ENCODE results near the gene DGKH.
"Not testable (repeated sequence)": the region's sequence is repeated elsewhere in the genome, so short reads cannot be mapped to it uniquely, and the experiment has no call there.

Gene DGKH

DNA sequence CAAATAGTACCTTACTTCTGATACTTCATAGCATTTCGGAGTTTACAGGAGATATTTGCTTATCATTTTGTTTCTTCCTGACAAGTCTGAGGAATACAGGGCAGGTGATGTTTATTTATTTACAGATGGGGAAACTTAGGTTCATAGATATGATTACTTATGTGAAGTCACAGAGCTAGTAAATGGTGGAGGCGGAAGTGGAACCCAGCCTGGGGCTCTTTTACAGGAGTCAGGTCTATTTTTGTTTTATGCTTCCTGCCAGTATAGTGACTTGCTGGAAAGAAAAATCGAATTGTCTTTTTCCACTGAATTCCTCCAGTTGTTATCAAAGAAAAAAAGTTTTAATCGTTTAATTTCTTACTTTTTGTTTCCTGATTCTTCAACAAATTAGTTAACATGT lies 66.5 kb downstream of the DGKH start:
- DNase-seq = no peak

DNA sequence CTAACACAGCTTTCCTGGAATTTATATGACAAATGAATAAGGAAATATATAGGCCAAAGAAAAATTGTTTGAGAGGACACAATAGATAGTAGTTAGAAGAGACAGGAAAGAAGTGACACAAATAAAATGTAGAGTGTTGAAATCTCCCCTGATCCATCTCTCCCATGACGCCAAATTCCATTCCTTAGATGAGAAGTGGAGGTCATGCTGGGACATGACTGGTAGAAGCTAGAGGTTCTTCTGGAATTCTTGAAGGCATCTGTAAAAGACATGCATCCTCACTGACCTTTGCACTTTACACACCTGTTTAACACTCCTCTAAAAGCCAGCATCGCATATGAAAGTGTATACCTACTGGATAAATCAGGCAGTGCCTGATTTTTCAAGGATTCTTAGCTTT lies 67.8 kb downstream of the DGKH start:
- no peak for DNase-seq

DNA sequence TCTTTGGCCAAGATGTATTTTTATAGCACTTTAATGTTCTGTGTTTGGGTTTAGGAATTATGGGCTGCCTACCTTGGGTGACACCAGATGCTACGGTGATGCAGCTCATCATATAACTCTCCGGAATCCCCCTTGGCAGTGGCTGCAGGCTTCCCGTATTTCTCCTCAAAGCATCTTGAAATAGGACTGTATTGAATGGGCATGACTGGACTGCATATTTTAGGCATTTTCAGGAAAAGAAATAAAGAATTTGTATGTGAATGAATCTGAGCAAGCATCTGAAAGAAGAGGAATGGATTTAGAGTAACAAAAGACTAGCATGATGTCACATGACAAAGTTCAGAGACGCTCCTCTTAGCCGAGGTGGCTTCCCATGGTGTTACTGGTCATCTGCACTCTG lies 70.6 kb downstream of the DGKH start:
- DNase-seq = no peak

DNA sequence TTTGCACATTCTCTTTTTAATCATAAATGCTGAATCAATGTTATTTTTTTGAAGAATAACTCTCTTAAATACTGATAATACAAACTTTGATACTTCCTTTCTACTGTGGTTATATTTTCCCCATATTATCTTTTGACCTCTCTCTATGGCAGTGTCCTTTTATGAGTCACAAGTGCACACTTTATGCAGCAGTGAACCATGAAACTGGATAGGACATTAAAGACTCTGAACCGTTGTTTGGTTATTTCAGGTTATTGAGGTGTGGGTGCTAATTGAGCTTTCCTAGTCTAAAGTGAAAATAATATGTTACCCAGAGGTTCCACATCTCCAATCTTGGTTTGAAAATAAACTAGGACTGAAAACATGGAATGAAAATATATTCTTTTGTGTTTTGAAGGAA lies 71.4 kb downstream of the DGKH start:
- no peak for DNase-seq

DNA sequence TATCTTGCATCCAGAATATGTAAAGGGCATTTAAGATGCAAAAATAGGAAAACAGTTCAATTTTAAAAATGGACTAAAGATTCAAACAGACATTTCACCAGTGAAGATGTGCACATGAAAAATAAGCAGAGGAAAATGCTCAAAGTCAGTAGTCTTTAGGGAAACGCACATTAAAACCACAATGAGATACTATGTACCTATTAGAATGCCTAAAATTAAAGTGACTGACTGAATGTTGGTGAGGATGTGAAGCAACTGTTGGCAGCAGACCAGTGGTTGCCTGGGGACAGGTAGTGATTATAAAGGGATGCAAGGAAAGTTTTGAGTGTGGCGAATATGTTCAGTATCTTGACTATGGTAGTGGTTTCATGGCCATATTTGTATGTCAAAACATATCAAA lies 75.2 kb downstream of the DGKH start:
- DNase-seq = no peak

DNA sequence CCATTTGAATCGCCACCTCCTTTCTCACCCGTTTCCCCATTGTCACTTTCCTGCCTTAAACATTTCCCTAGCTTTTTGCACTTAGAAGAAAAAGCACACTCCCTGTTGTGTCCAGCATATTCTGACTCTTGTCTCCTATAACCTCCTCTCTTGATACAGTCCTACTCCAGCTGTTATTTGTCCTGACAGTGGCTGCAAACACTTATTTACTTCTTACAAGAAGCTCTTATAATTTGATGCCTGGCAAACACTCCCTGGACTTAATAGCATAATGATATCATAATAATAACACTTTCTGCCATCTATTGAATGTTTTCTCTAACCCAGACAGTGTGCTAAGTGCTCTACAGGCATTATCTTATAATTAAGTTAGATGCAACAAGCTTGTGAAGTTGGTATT lies 76.6 kb downstream of the DGKH start:
- no peak for DNase-seq

DNA sequence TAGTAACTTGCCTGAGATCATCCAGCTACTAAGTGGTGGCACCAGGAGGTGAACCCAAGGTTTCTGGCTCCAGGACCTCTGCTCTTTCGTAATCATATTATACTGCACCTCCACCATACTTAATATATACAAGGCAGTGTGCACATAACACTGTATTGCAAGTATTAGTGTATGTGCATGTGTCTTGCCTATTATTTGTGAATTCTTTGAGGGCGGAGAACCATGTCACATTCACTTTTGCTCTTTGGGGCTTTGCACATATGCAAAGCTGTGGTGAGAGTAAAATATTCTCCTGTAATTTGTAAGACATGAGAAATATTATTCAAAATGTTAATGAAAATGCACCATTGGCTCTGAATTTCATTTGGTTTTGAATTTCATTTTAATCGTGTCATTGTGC lies 78.6 kb downstream of the DGKH start:
- no peak for DNase-seq

DNA sequence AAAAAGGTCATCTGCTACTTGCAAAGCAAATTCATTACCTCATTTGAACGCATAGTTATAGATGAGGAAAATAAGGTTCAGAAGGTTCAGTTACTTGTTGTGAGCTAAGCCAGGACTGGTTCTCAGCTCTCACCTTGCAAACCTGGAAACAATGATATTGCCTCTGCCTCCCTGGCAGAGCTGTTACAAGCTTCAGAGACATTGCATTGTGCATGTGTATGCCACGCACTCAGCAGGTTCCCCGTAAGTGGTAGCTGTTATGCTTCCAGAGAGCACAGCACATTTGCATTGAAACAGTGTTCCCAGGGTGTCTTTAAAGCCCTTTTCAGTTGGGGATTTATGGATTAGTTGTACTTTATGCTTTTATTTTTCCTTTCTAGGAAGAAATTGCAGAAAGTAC lies 80.6 kb downstream of the DGKH start:
- DNase-seq = no peak

DNA sequence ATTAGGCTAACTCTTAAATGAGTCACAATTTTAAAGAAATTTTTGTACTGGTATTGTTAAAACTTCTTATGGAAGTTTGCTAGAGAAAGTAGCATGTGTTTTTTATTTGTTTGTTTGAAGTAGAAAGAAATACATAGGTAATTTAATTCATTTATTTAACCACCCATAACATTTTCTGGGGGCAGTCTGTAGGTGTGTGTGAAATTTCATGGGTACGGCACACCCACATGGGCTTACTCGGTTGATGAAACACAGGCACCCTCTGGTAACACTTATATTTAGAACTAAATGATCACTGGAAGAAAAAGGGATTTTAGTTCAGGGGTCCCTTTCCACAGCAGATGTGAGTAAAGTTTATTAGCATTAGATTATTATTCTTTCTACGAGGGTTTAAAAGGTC lies 88.1 kb downstream of the DGKH start:
- no peak for DNase-seq

DNA sequence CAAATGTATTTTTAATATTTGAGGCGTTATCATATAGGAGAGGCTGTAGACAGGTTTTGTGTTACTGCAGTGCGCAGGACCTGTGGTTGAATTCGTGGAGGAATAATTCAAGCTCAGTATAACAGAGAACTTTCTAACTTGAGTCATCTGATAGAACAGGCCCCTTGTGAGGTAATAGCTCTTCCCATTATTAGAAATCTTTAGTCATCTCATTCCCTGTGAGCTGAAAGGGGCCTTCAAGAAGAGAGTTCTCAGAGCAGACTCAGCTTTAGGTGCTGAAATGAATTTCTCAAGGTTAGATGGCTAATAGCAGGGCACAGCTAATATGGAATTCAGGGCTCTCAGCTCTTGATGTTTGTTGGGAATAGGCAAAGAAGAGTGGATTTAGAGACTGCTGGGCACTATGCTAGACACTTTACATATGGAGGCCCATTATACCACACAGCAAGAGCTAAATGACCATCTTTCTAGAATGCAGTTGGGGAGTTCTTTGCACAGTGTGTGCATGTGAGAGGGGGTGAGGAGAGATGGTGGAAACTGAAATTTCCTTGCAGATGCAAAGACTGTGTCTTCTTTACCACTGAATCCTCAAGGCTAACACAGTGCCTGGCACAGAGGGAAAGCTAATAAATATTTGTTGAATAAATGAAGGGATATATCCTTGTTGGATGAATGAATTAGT lies 89.5 kb downstream of the DGKH start:
- no peak for DNase-seq

DNA sequence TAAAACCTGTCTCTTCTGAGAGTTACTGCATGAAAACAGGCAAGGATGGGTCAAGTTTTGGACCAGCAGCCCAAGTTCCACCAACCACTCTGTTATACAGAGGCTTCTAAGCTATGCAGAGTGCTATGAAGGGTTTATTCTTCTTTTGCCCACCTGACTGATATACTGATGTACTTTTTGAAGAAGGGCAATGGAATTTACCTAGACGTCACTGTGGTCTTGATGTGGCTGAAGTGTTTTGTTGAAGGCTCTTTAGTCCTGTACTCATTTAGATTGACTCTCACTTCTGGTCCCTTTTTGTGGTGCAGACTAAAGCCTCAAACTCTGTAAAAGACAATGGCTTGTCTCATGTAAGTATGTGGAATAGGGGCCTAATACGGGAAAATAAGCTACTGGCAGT lies 92.0 kb downstream of the DGKH start:
- no peak for DNase-seq

DNA sequence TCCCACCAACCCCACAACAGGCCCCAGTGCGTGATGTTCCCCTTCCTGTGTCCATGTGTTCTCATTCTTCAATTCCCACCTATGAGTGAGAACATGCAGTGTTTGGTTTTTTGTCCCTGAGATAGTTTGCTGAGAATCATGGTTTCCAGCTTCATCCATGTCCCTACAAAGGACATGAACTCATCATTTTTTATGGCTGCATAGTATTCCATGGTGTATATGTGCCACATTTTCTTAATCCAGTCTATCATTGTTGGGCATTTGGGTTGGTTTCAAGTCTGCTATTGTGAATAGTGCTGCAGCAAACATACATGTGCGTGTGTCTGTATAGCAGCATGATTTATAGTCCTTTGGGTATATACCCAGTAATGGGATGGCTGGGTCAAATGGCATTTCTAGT lies 92.6 kb downstream of the DGKH start:
- not testable (repeated sequence) for DNase-seq

DNA sequence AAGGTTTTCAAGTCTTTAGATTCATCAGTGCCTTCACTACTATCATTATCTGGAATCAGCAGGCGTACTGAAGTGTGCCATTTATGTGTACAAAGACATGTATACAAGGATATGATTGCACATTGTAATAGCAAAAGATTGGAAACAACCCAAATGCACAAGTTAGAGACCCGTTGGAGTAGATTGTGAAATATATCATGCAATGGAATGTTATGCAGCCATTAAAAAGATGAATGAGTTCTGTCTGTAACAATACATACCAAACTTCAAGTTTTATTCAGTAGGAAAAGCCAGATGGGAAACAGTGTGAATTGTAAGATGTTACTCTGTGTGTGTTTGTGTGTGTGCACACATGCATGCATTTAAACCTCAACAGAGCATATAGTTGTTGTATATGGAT lies 97.9 kb downstream of the DGKH start:
- DNase-seq = no peak

DNA sequence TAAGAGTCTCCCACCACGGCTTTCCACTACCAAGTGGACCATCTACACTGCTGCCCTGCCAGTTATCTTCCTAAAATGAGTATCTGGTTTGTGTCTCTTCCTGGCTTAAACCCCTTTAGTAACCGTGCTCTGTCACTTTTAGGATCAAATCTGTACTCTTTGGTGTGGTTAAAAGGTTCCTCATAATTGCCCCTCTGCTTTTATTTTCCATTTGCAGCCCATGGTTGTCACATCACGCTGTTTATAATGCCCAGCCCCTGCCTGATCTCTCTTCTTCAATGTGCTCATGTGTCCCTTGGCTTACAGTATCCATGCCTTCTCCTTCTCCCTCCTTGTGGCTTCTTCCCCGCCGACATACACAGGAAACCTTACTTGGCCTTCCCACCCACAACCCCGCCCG lies 100.1 kb downstream of the DGKH start:
- DNase-seq = no peak

DNA sequence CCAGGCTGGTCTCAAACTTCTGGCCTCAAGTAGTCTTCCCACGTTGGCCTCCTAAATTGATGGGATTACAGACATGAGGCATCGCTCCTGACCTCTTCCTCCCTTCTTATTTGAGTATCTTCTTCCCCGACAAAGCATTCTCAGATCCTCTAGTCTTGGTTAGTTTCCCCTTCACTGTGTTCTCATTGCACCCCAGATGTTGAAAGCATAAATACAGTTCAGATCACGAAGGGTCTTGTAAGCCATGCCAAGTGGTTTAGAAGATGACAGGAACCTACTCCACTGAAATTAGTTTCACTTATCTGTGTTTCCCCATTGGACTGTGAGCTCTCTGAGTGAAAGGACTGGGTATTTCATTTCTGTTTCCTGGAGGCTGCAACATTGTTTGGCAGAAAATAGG lies 100.7 kb downstream of the DGKH start:
- no peak for DNase-seq

DNA sequence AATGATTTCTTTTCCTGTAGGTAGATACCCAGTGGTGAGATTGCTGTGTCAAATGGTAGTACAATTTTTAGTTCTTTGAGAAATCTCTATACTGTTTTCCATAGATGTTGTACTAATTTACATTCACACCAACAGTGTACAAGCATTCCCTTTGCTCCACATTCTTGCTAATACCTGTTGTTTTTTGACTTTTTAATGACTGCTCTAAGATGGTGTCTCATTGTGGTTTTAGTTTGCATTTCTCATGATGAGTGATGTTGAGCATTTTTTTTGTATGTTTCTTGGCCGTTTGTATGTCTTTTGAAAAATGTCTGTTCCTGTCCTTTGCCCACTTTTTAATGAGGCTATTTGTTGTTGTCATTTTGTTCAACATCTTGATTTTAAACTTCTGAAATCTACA lies 103.3 kb downstream of the DGKH start:
- no peak for DNase-seq

DNA sequence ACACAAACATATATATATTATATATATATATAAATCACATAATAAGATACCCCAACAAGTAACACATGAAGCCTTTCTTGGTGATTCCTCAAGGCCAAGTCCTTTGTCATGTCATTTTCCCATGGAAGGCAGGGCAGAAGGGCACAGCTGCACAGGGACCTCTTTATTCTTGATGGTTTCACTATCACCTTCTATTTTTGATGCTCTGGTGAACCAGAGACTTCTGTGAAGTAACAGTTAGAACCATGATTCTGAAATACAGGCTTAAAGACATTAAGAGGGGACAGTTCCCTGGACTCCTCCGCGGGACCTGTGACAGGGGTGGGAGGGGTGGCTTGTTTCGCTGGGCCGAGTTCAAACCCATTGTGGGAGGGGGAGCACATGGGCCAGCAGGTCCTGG lies 104.0 kb downstream of the DGKH start:
- no peak for DNase-seq

DNA sequence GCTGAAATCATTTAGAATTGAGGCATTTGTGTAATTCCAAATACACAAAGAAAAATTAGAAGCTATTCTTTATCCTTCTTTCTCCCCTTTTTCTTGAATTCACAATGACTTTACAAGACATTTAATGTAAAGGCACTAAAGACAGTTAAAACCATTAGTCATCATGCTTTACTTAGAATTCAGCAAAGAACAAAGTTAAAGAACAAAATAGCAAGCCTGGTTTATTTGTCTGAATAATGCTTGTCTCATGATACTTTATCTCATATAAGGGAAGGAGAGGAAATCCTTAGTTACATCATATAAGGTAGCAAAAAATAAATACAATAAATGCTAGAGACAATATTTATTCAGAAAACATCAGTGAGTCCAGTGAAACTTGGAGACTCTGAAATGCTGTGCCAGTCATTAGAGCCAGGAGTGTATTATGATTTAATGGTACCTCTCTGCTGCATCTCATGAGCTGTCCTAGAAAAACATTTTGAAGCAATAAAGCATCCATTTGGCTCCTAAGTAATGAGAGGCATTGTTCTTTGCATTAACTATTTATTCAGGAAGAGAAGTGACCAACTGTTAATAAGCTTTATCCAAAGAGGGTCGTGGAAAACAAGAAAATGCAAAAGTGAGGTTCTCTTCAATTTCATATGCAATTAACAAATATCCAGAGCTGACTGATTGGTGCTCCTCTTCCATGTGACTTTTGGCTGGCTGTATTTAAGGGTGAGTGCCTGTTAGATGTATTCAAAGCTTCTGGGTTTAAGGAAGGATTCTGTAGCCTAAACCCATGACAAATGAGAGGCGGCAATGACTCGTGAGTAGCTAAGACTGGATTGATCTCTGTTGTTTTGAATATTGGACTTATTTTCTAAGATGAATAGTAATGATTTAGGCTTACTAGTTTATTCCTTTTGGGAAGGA lies 105.0 kb downstream of the DGKH start:
- no peak for DNase-seq

DNA sequence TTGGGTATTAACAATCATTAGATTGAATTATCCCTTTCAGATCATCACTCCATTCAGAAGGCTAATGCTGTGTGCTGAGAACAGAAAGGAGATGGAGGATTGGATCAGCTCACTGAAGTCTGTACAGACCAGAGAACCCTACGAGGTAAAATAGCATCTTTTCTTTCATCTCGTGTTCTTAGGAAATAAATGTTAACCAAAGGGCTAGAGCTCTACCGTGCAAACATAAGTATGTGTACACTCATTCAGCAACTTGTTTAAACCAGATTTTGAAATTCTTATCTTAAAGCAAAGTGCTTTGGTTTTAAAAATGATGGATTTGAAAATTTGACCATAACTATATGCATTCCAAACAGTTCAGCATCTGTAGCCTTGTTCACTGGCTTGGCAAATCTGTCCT lies 106.8 kb downstream of the DGKH start:
- no peak for DNase-seq

DNA sequence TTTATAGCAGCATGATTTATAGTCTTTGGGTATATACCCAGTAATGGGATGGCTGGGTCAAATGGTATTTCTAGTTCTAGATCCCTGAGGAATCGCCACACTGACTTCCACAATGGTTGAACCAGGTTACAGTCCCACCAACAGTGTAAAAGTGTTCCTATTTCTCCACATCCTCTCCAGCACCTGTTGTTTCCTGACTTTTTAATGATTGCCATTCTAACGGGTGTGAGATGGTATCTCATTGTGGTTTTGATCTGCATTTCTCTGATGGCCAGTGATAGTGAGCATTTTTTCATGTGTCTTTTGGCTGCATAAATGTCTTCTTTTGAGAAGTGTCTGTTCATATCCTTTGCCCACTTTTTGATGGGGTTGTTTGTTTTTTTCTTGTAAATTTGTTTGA lies 114.9 kb downstream of the DGKH start:
- not testable (repeated sequence) for DNase-seq

DNA sequence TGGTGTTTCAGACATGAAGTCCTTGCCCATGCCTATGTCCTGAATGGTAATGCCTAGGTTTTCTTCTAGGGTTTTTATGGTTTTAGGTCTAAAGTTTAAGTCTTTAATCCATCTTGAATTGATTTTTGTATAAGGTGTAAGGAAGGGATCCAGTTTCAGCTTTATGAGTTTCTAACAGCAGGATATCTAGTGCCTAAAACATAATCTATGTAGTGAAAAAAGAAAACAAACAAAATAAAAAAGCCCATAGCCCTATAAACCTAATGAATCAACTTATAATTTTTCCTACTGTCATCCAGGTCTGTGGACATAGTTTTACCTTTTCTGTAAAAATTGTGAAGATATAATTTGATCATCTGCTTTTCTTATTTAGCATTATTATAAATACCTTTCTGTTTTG lies 115.5 kb downstream of the DGKH start:
- DNase-seq = not testable (repeated sequence)

DNA sequence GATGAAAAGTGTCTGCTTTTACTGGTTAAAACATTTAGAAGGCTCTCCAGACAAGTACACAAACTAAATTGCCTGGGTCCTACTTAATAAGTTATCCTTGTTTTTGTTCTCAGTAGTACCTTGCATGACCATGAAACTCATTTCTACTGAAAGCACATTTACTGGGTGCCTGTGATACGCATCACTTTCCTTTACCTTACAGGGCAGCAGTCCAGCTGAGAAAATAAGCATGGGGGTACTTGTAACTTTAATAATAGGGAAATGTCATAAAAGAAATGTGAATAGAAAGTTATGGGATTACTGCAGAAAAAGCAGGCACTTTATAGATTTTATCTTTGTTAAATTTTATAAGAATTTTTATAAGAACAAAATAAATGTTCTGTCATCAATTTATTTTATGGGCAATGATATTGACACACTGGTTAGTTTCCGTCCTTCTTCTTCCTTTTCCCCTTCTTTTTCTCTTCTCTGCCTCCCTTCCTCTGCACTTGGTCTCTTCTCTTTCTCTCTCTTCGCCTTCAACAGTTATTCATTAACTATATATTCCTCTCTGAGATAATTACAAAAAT lies 116.2 kb downstream of the DGKH start:
- no peak for DNase-seq

DNA sequence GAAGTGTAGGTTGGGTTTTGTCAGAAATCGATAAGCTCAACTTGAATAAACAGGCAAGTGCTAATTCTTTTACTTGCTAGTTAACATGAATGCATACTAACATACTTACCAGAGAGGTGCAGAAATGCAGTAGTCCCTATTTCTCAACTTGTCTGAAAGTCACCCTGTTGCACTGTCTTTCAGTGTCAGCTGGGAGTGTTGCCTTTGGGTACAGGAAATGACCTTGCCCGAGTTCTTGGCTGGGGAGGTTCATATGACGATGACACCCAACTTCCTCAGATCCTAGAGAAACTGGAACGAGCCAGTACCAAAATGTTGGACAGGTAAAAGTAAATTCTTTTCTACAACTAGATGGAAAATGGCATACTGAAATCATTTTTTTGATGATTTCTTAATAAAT lies 120.0 kb downstream of the DGKH start:
- DNase-seq = no peak

DNA sequence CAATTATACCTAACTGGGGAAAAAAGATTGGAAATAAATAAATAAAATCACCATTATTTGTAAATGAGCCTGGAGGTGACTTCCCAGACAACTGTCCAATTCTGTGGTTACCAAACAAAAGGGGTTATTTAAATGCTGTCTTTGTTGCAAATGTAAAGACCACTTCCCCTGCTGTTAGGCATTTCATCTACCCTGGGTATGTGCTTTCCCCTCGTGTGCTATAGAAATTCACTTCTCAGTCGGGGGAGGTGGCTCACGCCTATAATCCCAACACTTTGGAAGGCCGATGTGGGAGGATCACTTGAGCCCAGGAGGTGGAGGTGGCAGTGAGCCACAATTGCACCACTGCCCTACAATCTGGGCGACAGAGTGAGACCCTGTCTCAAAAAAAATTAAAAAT lies 121.6 kb downstream of the DGKH start:
- DNase-seq = no peak

All from activated T-cell treated with anti-CD3 and anti-CD28 coated beads, Interleukin-2, amount 50 U/mL, for 1 hour (primary cell).